Fibroblast of lung (primary cell): ENCODE data around the gene EIF3K.

ENCODE experiments used
- CTCF ChIP-seq, 2 donors: IDR thresholded peaks in 1 of 2; conservative IDR thresholded peaks in 1 of 2; 1 replicate in 1 of 2; 2 replicates in 1 of 2; pipeline ENCODE4 v1.5.1; 2011 to 2012; ENCODE audit warnings: low read length in 2 of 2, control low read depth in 1 of 2, inconsistent platforms in 1 of 2, low read depth in 1 of 2, mild to moderate bottlenecking in 1 of 2
- EZH2 ChIP-seq: IDR thresholded peaks from 2 replicates; pipeline ENCODE4 v1.5.1; 2012; ENCODE audit warnings: low read length, control low read depth, mild to moderate bottlenecking; ENCODE audit errors: missing control alignments

GRCh38 chr19:38656171-38656981 is 37.4 kb downstream of the EIF3K start:
- TF ChIP-seq CTCF (conservative IDR thresholded peaks at IDR 0.05 in 1 of 2, IDR thresholded peaks at IDR 0.05 in 1 of 2; ENCODE audit: low read depth in 1 of 2, low read length in 2 of 2) (no peak), EZH2 (no peak)
